ENCODE data around the gene DLGAP4. TPM values are rescaled to one million over a fixed set of nuclear protein-coding genes. Genes with fewer than 3 reads are reported as not detected.

Gene DLGAP4
- total and polyA plus RNA-seq, 9 donors, result 18.2 to 75.9 (median 53.1) TPM

GRCh38 chr20:36261389-36262105 lies 44.6 kb upstream of the DLGAP4 start:
- Histone ChIP-seq H3K27ac (no peak overlapping the region), H3K4me3 (no peak overlapping the region), H3K4me1 (ENCODE audit: insufficient read depth) (no peaks in the 10 kb centered on the region), H3K27me3 (no peaks in the 10 kb centered on the region), H3K9me3 (no peaks in the 10 kb centered on the region), H3K36me3 (no peaks in the 10 kb centered on the region)
- intact Hi-C loops (cut with DNase I), result no loop called here
- DNase-seq, result no peak
- WGBS, 3 donors, result 74 to 87% (median 78%) methylated on average over 12 of the region's 12 CpGs
- TF ChIP-seq, protein P1, sequence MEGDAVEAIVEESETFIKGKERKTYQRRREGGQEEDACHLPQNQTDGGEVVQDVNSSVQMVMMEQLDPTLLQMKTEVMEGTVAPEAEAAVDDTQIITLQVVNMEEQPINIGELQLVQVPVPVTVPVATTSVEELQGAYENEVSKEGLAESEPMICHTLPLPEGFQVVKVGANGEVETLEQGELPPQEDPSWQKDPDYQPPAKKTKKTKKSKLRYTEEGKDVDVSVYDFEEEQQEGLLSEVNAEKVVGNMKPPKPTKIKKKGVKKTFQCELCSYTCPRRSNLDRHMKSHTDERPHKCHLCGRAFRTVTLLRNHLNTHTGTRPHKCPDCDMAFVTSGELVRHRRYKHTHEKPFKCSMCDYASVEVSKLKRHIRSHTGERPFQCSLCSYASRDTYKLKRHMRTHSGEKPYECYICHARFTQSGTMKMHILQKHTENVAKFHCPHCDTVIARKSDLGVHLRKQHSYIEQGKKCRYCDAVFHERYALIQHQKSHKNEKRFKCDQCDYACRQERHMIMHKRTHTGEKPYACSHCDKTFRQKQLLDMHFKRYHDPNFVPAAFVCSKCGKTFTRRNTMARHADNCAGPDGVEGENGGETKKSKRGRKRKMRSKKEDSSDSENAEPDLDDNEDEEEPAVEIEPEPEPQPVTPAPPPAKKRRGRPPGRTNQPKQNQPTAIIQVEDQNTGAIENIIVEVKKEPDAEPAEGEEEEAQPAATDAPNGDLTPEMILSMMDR (IDR thresholded peaks at IDR 0.05), result no peak
- TF ChIP-seq EP300 (IDR thresholded peaks at IDR 0.05) (no peak), POLR2A (IDR thresholded peaks at IDR 0.05) (no peak)

- intact Hi-C loops (cut with DNase I), result no loop called here
Measured at GRCh38 chr20:36262440-36262839, 43.7 kb upstream of the DLGAP4 start.

DNA sequence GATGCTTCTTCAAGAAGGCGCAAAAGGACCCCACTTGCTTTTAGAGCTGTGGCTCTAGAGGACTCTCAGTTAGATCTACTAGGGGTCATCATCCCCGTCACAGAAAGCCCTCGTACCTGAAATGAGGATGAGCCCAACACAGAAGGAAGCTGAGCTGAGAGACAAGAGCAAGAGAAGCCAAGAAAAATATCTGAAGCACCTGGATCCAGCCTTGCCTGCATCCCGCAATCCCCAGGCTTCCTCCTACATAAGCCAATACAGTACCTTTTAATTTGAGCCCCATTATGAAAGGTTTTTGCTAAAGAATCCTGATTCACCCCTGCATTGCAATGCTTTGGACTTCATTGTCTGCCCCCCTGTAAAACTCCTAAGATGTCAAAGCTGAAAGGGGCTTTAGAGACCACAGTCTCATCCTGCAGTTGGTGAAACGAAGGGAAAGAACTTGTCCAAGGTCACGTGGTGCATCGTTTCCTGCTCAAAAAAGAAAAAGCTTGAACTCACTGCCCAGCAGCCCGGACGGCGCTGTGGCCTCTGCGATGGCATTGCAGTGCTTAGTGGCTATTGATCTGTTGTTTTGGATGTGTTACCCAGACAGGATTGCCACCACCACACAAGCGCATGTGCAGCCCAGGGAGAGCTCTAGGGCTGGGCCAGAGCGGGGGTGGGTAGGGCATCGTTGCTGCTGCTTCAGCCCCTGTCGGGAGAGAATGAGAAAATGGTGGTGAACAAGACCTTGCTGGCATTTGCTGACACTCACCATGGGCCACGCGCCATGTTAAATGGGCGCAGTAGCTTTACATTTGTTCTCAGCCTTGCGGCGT lies 41.5 kb upstream of the DLGAP4 start:
- Histone ChIP-seq H3K27me3 (no peaks in the 10 kb centered on the region), H3K9me3 (no peaks in the 10 kb centered on the region), H3K36me3 (no peaks in the 10 kb centered on the region), H3K4me1 (ENCODE audit: insufficient read depth) (no peaks in the 10 kb centered on the region), H3K27ac (no peak overlapping the region), H3K4me3 (no peak overlapping the region)
- no peak for TF ChIP-seq EP300 (IDR thresholded peaks at IDR 0.05)
- TF ChIP-seq POLR2A (IDR thresholded peaks at IDR 0.05), result no peak
- TF ChIP-seq, protein P1 (IDR thresholded peaks at IDR 0.05), result no peak
- intact Hi-C loops (cut with DNase I), result no loop called here
- DNase-seq, result no peak
- 86 to 91% (median 89%) methylated on average over 20 of the region's 20 CpGs for WGBS, 3 donors

More at GRCh38 chr20:36262440-36262839, 43.7 kb upstream of the DLGAP4 start:
- no peak overlapping the region for H3K27ac ChIP-seq
- WGBS, 3 donors, result 82 to 85% (median 83%) methylated on average over 12 of the region's 12 CpGs
- H3K4me1 ChIP-seq (ENCODE audit: insufficient read depth), result no peaks in the 10 kb centered on the region
- no peak overlapping the region for H3K4me3 ChIP-seq
- no peak for DNase-seq
- no peaks in the 10 kb centered on the region for H3K27me3 ChIP-seq
- TF ChIP-seq EP300 (IDR thresholded peaks at IDR 0.05) (no peak), POLR2A (IDR thresholded peaks at IDR 0.05) (no peak)
- TF ChIP-seq, protein P1 (IDR thresholded peaks at IDR 0.05), result no peak
- H3K9me3 ChIP-seq, result no peaks in the 10 kb centered on the region
- no peaks in the 10 kb centered on the region for H3K36me3 ChIP-seq

GRCh38 chr20:36266189-36266588 lies 40.0 kb upstream of the DLGAP4 start:
- no peaks in the 10 kb centered on the region for H3K36me3 ChIP-seq
- H3K27ac ChIP-seq, result no peak overlapping the region
- H3K27me3 ChIP-seq, result no peaks in the 10 kb centered on the region
- DNase-seq, result no peak
- no peaks in the 10 kb centered on the region for H3K4me1 ChIP-seq (ENCODE audit: insufficient read depth)
- H3K4me3 ChIP-seq, result no peak overlapping the region
- intact Hi-C loops (cut with DNase I), result no loop called here
- TF ChIP-seq, protein P1 (IDR thresholded peaks at IDR 0.05), result no peak
- TF ChIP-seq POLR2A (IDR thresholded peaks at IDR 0.05), result no peak
- TF ChIP-seq EP300 (IDR thresholded peaks at IDR 0.05), result no peak
- WGBS, 3 donors, result 80 to 85% (median 80%) methylated on average over 6 of the region's 6 CpGs
- no peaks in the 10 kb centered on the region for H3K9me3 ChIP-seq

Data from ovary (tissue), 9 donors.